ENCODE data around the gene GPAT3.

Gene GPAT3

GRCh38 chr4:83651846-83652245, 115.9 kb downstream of the GPAT3 start:
- FAIRE-seq, result no peak

Data from G401.6 (cell line).